Measurements from ENCODE around the gene PSMA4.
"Not testable (repeated sequence)": the region's sequence is repeated elsewhere in the genome, so short reads cannot be mapped to it uniquely, and the experiment has no call there.

Gene PSMA4

DNA sequence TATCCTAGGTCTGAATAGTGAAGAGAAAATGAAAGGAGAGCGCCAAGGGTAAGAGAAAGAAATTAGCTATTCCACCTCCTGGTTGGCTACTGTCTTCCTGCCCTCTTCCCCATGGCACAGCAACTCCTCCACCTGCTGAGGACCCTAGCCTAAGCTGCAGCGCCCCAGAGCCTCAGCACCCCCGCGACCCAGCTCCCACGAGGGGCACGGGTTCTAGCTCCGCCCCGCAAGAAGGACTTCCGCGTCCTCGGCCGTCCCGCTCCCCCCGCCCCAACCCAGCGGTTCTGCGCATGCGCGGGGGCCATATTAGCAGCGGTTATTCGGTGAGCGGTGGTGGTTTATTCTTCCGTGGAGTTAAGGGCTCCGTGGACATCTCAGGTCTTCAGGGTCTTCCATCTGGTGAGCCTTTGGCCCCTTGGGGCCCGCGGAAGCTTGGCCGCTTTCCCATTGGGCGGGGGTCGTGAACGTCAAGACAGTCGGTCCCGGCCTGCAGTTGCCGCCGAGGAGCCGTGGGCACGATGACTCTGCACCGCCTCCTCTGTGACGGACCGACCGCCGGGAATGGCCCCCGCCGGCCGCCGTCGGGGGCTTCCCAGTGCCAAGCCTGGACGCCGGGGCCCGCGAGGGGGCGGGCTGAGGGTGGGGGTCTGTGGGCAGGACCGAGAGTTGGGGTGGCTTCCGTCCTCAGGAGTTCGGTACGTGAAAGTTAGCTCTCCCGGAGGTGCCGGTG is at the start of gene PSMA4:
TSS of gene PSMA4 (plus strand) at position 304 of the 730 bp plus-strand sequence. CDS start 1,484 bp downstream, outside the sequence.
- no peaks in the 10 kb centered on the region for H3K9me3 ChIP-seq (ENCODE audit: control insufficient read depth in 2 of 2, low read length in 2 of 2)
- peaks cover 5% of the 10 kb centered on the region for H3K4me1 ChIP-seq (ENCODE audit: control insufficient read depth, insufficient read depth, low read length)
- peak within 1 kb of the TSS; percentile 95 to 99 for H3K4me3 ChIP-seq (ENCODE audit: low read length in 2 of 2)
- no peaks in the 10 kb centered on the region for H3K27me3 ChIP-seq (ENCODE audit: control insufficient read depth in 1 of 2, insufficient read depth in 2 of 2, low read length in 2 of 2)
- H3K9ac ChIP-seq (ENCODE audit: low read length in 2 of 2): peak within 1 kb of the TSS; percentile 95 to 96
- peaks cover 12 to 13% of the 10 kb centered on the region in 2 donors for H3K36me3 ChIP-seq (ENCODE audit: control insufficient read depth in 2 of 2, insufficient read depth in 2 of 2, low read length in 2 of 2)
- peak within 1 kb of the TSS; percentile 93 for H3K27ac ChIP-seq (ENCODE audit: low read length)

DNA sequence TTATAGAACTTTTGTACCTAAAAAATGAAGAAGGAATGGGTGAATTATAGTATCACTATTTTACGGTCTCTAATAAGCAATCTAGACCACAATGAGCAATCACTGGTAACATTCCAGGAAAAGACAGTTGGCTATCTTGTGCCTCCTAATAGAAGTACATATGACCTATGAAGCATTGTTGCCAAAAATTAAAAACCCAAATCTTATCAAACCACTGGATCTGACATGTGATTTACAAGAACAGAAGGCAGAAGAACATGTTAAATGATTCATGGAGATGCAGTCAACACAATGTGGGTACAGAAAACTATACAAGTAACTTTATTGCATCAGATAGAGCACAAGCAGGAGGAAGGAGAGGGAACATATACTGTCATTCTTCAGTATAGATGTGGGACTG is 47.4 kb upstream of the PSMA4 start:
- Histone ChIP-seq H3K9ac (ENCODE audit: low read length in 2 of 2) (no peak overlapping the region), H3K27ac (ENCODE audit: low read length) (no peak overlapping the region), H3K9me3 (ENCODE audit: control insufficient read depth in 2 of 2, low read length in 2 of 2) (no peaks in the 10 kb centered on the region), H3K27me3 (ENCODE audit: control insufficient read depth in 1 of 2, insufficient read depth in 2 of 2, low read length in 2 of 2) (no peaks in the 10 kb centered on the region), H3K4me3 (ENCODE audit: low read length in 2 of 2) (no peak overlapping the region), H3K4me1 (ENCODE audit: control insufficient read depth, insufficient read depth, low read length) (no peaks in the 10 kb centered on the region), H3K36me3 (ENCODE audit: control insufficient read depth in 2 of 2, insufficient read depth in 2 of 2, low read length in 2 of 2) (peaks cover 16 to 36% of the 10 kb centered on the region in 2 donors)

DNA sequence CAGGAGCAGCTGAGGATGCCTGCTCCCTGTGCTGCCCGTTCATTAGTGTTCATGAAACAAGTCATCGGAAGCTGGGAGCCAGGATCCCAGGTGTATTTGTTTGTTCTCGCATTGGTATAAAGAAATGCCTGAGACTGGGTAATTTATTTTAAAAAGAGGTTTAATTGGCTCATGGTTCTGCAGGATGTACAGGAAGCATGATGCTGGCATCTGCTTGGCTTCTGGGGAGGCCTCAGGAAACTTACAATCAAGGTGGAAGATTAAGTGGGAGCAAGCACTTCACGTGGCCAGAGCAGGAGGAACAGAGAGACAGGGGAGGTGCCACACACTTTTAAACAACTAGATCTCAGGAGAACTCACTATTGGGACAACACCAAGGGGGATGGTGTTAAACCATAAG is 38.4 kb upstream of the PSMA4 start:
- Histone ChIP-seq H3K27ac (ENCODE audit: low read length) (no peak overlapping the region), H3K4me1 (ENCODE audit: control insufficient read depth, insufficient read depth, low read length) (peaks cover 2% of the 10 kb centered on the region)

DNA sequence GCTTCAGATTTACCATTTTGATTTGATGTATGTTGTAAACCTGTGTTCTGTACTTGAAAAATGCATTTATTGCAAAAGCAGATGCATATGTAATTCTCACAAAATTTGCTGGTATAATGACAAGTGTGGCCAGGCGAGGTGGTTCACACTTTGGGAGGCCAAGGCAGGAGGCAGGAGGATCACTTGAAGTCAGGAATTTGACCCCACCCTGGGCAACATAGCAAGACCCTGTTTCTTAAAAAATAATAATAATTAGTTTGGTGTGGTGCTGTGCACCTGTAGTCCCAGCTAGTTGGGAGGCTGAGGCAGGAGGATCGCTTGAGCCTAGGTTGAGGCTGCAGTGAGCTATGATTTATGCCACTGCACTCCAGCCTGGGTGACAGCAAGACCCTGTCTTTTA is 37.6 kb upstream of the PSMA4 start:
- H3K36me3 ChIP-seq (ENCODE audit: control insufficient read depth in 2 of 2, insufficient read depth in 2 of 2, low read length in 2 of 2): peaks cover 9 to 11% of the 10 kb centered on the region in 2 donors
- no peak overlapping the region for H3K9ac ChIP-seq (ENCODE audit: low read length in 2 of 2)
- peaks cover 6% of the 10 kb centered on the region for H3K4me1 ChIP-seq (ENCODE audit: control insufficient read depth, insufficient read depth, low read length)
- no peak overlapping the region for H3K4me3 ChIP-seq (ENCODE audit: low read length in 2 of 2)
- H3K27ac ChIP-seq (ENCODE audit: low read length): no peak overlapping the region
- H3K9me3 ChIP-seq (ENCODE audit: control insufficient read depth in 2 of 2, low read length in 2 of 2): no peaks in the 10 kb centered on the region
- H3K27me3 ChIP-seq (ENCODE audit: control insufficient read depth in 1 of 2, insufficient read depth in 2 of 2, low read length in 2 of 2): no peaks in the 10 kb centered on the region

More for the DNA sequence above, 38.4 kb upstream of the PSMA4 start:
- Histone ChIP-seq H3K36me3 (ENCODE audit: control insufficient read depth in 2 of 2, insufficient read depth in 2 of 2, low read length in 2 of 2) (peaks cover 9 to 19% of the 10 kb centered on the region in 2 donors), H3K9ac (ENCODE audit: low read length in 2 of 2) (no peak overlapping the region), H3K4me3 (ENCODE audit: low read length in 2 of 2) (no peak overlapping the region), H3K9me3 (ENCODE audit: control insufficient read depth in 2 of 2, low read length in 2 of 2) (no peaks in the 10 kb centered on the region), H3K27me3 (ENCODE audit: control insufficient read depth in 1 of 2, insufficient read depth in 2 of 2, low read length in 2 of 2) (no peaks in the 10 kb centered on the region)

DNA sequence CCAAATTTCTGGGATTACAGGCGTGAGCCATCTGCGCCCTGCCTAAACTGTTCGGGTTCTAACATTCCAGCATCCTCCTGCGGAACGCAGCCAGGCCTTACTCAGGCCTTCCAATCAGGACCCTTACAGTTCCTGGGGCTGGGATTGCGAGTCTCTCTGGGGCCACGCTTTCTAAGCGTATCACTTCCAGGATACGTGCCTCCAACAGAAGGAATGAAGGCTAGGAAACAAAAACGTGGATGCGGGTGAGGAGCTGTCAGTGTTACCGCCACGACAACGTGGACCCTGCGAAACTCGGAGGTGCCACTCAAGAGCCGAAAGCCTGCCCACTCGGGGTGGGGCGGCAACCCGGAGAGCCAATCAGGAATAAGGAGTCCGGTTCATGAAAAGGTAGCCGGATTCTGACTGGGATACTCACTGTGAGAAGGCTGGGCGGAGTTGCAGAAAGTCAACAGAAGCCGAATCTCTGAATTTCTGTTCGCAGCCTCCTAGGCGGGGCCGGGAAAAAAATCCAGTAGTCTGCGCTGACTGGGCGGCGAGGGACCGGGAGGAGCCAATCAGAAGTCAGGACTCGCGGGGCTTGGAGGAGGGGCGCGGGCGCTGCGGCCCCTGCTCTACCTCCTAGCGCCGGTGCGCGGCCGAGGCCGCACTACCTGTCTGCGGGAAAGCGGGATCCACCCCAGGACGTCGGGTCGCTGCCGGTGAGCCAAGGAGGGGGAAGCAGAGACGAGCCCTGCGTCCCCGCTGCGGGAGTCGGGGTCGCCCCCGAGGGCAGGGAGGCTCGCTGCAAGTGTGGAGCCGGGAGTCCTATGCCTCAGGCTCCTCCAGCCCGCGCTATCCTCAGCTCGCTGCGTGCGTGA is 33.0 kb upstream of the PSMA4 start, which contains the start of gene HYKK:
TSS of gene HYKK (plus strand) at position 607 of the 860 bp plus-strand sequence. CDS start 5,512 bp downstream, outside the sequence.
- H3K36me3 ChIP-seq (ENCODE audit: control insufficient read depth in 2 of 2, insufficient read depth in 2 of 2, low read length in 2 of 2): no peaks in the 10 kb centered on the region
- peak within 1 kb of the TSS; percentile 74 to 95 for H3K4me3 ChIP-seq (ENCODE audit: low read length in 2 of 2)
- no peaks in the 10 kb centered on the region for H3K9me3 ChIP-seq (ENCODE audit: control insufficient read depth in 2 of 2, low read length in 2 of 2)
- H3K27ac ChIP-seq (ENCODE audit: low read length): peak within 1 kb of the TSS; percentile 66
- H3K27me3 ChIP-seq (ENCODE audit: control insufficient read depth in 1 of 2, insufficient read depth in 2 of 2, low read length in 2 of 2): no peaks in the 10 kb centered on the region
- peaks cover 15% of the 10 kb centered on the region for H3K4me1 ChIP-seq (ENCODE audit: control insufficient read depth, insufficient read depth, low read length)
- H3K9ac ChIP-seq (ENCODE audit: low read length in 2 of 2): peak within 1 kb of the TSS; percentile 66 to 75

DNA sequence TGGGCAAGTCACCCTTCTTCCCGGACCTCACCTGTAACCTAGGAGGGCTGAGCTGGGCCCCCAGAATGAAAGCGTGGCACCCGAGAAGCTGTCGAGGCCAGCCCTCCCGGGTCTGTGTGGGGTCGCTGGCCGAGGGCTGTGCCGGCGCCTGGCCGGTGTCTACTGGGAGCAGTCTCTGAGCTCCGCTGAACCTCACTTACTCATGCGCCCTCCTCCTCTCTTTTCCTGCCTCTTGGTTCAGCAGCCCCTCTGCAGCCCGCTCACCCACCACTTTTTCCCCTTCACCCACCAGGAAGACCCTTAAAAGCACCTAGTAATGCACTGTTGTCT is 32.4 kb upstream of the PSMA4 start:
- H3K9ac ChIP-seq (ENCODE audit: low read length in 2 of 2): peak overlapping the region; percentile 66 to 75
- no peaks in the 10 kb centered on the region for H3K9me3 ChIP-seq (ENCODE audit: control insufficient read depth in 2 of 2, low read length in 2 of 2)
- peak overlapping the region; percentile 74 to 95 for H3K4me3 ChIP-seq (ENCODE audit: low read length in 2 of 2)
- H3K27ac ChIP-seq (ENCODE audit: low read length): peak overlapping the region; percentile 66
- H3K27me3 ChIP-seq (ENCODE audit: control insufficient read depth in 1 of 2, insufficient read depth in 2 of 2, low read length in 2 of 2): no peaks in the 10 kb centered on the region
- peaks cover 15% of the 10 kb centered on the region for H3K4me1 ChIP-seq (ENCODE audit: control insufficient read depth, insufficient read depth, low read length)
- no peaks in the 10 kb centered on the region for H3K36me3 ChIP-seq (ENCODE audit: control insufficient read depth in 2 of 2, insufficient read depth in 2 of 2, low read length in 2 of 2)

DNA sequence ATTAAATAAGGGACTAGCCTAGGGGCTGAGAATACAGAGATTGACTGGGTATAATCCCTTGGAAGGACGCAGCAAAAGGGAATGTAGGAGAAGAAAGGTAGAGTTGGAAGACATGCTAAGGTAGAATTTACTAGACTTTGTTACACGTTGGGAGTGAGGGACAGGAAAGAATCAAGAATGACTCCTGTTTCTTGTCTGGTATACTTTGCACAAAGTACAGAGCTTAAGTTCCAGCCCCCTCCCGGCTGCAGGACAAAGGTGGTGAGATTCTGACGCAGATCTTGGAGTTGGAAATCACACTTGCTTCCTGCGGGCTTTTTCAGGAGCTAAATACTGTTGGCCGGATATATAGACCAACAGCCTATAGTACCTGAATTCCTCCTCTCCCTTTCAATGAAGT is 32.0 kb upstream of the PSMA4 start:
- H3K9ac ChIP-seq (ENCODE audit: low read length in 2 of 2): peak overlapping the region; percentile 66 to 75
- H3K4me3 ChIP-seq (ENCODE audit: low read length in 2 of 2): peak overlapping the region; percentile 74 to 95
- peaks cover under 1 to 1% of the 10 kb centered on the region in 2 donors for H3K36me3 ChIP-seq (ENCODE audit: control insufficient read depth in 2 of 2, insufficient read depth in 2 of 2, low read length in 2 of 2)
- H3K27me3 ChIP-seq (ENCODE audit: control insufficient read depth in 1 of 2, insufficient read depth in 2 of 2, low read length in 2 of 2): no peaks in the 10 kb centered on the region
- H3K4me1 ChIP-seq (ENCODE audit: control insufficient read depth, insufficient read depth, low read length): peaks cover 15% of the 10 kb centered on the region
- H3K27ac ChIP-seq (ENCODE audit: low read length): no peak overlapping the region
- H3K9me3 ChIP-seq (ENCODE audit: control insufficient read depth in 2 of 2, low read length in 2 of 2): no peaks in the 10 kb centered on the region

DNA sequence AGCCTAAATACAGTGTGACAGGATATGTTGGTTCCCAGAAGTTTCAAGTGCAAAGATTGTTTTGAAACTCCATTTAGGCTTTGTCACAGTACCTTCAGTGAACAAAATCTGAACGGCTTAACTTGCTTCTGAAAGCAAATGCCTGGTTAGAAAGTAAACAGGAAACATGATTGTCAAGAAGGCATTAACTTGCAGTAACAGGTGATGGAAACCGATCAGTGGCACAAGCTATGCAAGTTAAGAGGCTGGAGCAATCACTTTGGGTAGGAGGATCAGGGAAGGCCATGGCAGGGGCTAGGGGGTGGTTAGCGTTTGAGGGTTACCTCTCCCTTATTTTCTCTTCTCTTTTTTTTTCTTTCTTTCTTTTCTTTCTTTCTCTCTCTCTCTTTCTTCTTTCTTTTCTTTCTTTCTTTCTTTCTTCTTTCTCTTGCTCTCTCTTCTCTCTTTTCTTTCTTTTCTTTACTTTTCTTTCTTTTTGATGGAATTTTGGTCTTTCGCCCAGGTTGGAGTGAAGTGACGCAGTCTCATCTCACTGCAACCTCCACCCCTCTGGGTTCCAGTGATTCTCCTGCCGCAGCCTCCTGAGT is 30.4 kb upstream of the PSMA4 start:
- no peak overlapping the region for H3K27ac ChIP-seq (ENCODE audit: low read length)
- H3K36me3 ChIP-seq (ENCODE audit: control insufficient read depth in 2 of 2, insufficient read depth in 2 of 2, low read length in 2 of 2): peaks cover 3 to 4% of the 10 kb centered on the region in 2 donors

DNA sequence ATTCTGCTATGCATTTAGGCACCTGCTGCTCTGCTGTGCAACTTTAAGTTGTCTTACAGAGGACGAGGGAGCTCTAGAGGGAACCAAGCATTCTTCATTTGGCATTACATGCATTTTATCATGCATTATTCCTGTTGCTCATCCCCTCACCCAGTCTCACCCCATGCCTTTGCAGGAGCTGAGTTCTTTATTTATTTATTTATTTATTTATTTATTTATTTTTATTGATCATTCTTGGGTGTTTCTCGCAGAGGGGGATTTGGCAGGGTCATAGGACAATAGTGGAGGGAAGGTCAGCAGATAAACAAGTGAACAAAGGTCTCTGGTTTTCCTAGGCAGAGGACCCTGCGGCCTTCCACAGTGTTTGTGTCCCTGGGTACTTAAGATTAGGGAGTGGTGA is 20.2 kb upstream of the PSMA4 start:
- H3K4me1 ChIP-seq (ENCODE audit: control insufficient read depth, insufficient read depth, low read length); H3K9ac ChIP-seq (ENCODE audit: low read length in 2 of 2); H3K27ac ChIP-seq (ENCODE audit: low read length); H3K27me3 ChIP-seq (ENCODE audit: control insufficient read depth in 1 of 2, insufficient read depth in 2 of 2, low read length in 2 of 2); H3K36me3 ChIP-seq (ENCODE audit: control insufficient read depth in 2 of 2, insufficient read depth in 2 of 2, low read length in 2 of 2); H3K4me3 ChIP-seq (ENCODE audit: low read length in 2 of 2); H3K9me3 ChIP-seq (ENCODE audit: control insufficient read depth in 2 of 2, low read length in 2 of 2): not testable (repeated sequence)

More for the DNA sequence above, 30.4 kb upstream of the PSMA4 start:
- Histone ChIP-seq H3K4me1 (ENCODE audit: control insufficient read depth, insufficient read depth, low read length) (peaks cover 15% of the 10 kb centered on the region), H3K4me3 (ENCODE audit: low read length in 2 of 2) (no peak overlapping the region), H3K9ac (ENCODE audit: low read length in 2 of 2) (no peak overlapping the region), H3K27me3 (ENCODE audit: control insufficient read depth in 1 of 2, insufficient read depth in 2 of 2, low read length in 2 of 2) (no peaks in the 10 kb centered on the region), H3K9me3 (ENCODE audit: control insufficient read depth in 2 of 2, low read length in 2 of 2) (no peaks in the 10 kb centered on the region)

DNA sequence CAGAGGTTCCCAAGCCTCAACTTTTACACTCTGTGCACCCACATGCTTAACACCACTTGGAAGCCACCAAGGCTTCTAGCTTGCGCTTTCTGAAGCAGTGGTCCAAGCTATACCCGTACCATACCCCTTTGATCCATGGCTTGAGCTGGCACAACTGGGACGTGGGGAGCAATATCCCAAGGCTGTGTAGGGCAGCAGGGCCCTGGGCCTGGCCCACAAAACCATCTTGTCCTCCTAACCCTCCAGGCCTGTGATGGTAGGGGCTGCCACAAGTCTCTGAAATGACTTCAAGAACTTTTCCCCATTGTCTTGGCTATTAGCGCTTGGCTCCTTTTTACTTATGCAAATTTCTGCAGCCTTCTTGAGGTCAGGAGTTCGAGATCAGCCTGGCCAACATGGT is 16.0 kb upstream of the PSMA4 start:
- H3K4me1 ChIP-seq (ENCODE audit: control insufficient read depth, insufficient read depth, low read length): no peaks in the 10 kb centered on the region
- H3K27me3 ChIP-seq (ENCODE audit: control insufficient read depth in 1 of 2, insufficient read depth in 2 of 2, low read length in 2 of 2): no peaks in the 10 kb centered on the region
- H3K9me3 ChIP-seq (ENCODE audit: control insufficient read depth in 2 of 2, low read length in 2 of 2): no peaks in the 10 kb centered on the region
- no peak overlapping the region for H3K27ac ChIP-seq (ENCODE audit: low read length)
- peaks cover 0 to 4% of the 10 kb centered on the region in 2 donors for H3K36me3 ChIP-seq (ENCODE audit: control insufficient read depth in 2 of 2, insufficient read depth in 2 of 2, low read length in 2 of 2)
- H3K4me3 ChIP-seq (ENCODE audit: low read length in 2 of 2): no peak overlapping the region
- no peak overlapping the region for H3K9ac ChIP-seq (ENCODE audit: low read length in 2 of 2)
